A549 (cell line): Measurements from ENCODE around the gene MRAS. TPM values are rescaled to one million over a fixed set of nuclear protein-coding genes. Genes with fewer than 3 reads are reported as not detected.

Experiments used
- ATAC-seq, 2 experiments: fragments of 200-7000 bp in 1 of 2; fragments of >200 bp in 1 of 2; cut with Nextera tagmentation in 1 of 2; cut with Tn5 transposase in 1 of 2; 3 replicates each; pipeline versions ENCODE4 v1.8.0 to v1.9.1; 2018 to 2020; ENCODE audit warnings: mild to moderate bottlenecking in 1 of 2, moderate library complexity in 1 of 2
- CTCF ChIA-PET: fragments of 300-600 bp; sonication (Branson Sonifier 250); formaldehyde crosslinking; extraction: SDS; loops from one replicate; lab custom pipeline; 2021; ENCODE audit warnings: antibody characterized with exemption, inconsistent platforms; lab: Yijun Ruan, JAX
- POLR2A ChIA-PET: fragments of 350-600 bp; formaldehyde crosslinking; extraction: SDS; loops from one replicate; lab custom pipeline; 2021; ENCODE audit warnings: antibody characterized with exemption, inconsistent platforms; lab: Yijun Ruan, JAX
- DNase-seq, 2 experiments: peaks; one replicate each; pipeline versions ENCODE4 v3.0.0 to v3.0.0-alpha.2; 2011 to 2016; ENCODE audit warnings: low read depth in 1 of 2, low spot score in 1 of 2
- FAIRE-seq: peaks from 2 replicates; lab custom pipeline; 2011; peaks lifted over from hg19 to GRCh38; lab: Jason Lieb, UNC
- H3K27ac ChIP-seq, 2 experiments: fragments of >200 bp; sonication (Bioruptor Twin); formaldehyde crosslinking; 3 replicates each; pipeline ENCODE4 v1.5.1; 2016 to 2017
- H3K4me1 ChIP-seq: fragments of >200 bp; sonication (Bioruptor Twin); formaldehyde crosslinking; 3 replicates; pipeline ENCODE4 v1.6.1; 2016
- H3K4me2 ChIP-seq: fragments of >200 bp; sonication (Bioruptor Twin); formaldehyde crosslinking; 3 replicates; pipeline ENCODE4 v1.6.1; 2016
- H3K4me3 ChIP-seq: fragments of >200 bp; sonication (Bioruptor Twin); formaldehyde crosslinking; 3 replicates; pipeline ENCODE4 v1.5.1; 2016
- H3K9me3 ChIP-seq: fragments of >200 bp; sonication (Bioruptor Twin); formaldehyde crosslinking; 3 replicates; pipeline ENCODE4 v1.6.1; 2016
- CBX2 ChIP-seq: fragments of 200-600 bp; sonication (generic); IDR thresholded peaks from 2 replicates; pipeline ENCODE4 v1.6.1; 2016; ENCODE audit warnings: low read depth, mild to moderate bottlenecking, borderline replicate concordance
- CBX8 ChIP-seq: fragments of 200-600 bp; sonication (generic); IDR thresholded peaks from 2 replicates; pipeline ENCODE4 v1.6.1; 2016
- EP300 ChIP-seq, 2 experiments: fragments of >200 bp; sonication (Bioruptor Twin); formaldehyde crosslinking; IDR thresholded peaks; 2 replicates in 1 of 2; 3 replicates in 1 of 2; pipeline ENCODE4 v1.6.1; 2016 to 2017
- FOSL2 ChIP-seq, 2 experiments: fragments of 450-650 bp in 1 of 2; fragments of >200 bp in 1 of 2; sonication (Bioruptor Twin) in 1 of 2; formaldehyde crosslinking; IDR thresholded peaks; 2 replicates each; pipeline versions ENCODE4 v1.5.0 to v1.6.1; 2016 to 2020; ENCODE audit warnings: mild to moderate bottlenecking in 1 of 2, moderate library complexity in 1 of 2
- FOXS1 ChIP-seq: fragments of 250-450 bp; sonication (Bioruptor Pico); IDR thresholded peaks from 2 replicates; pipeline ENCODE4 v1.5.0; 2020; ENCODE audit warnings: mild to moderate bottlenecking, moderate library complexity
- HOXB13 ChIP-seq: fragments of 250-450 bp; sonication (Bioruptor Pico); IDR thresholded peaks from 2 replicates; pipeline ENCODE4 v1.5.0; 2020; ENCODE audit warnings: low read depth, mild to moderate bottlenecking, moderate library complexity
- NR3C1 ChIP-seq: fragments of >200 bp; sonication (Bioruptor Twin); formaldehyde crosslinking; IDR thresholded peaks from 3 replicates; pipeline ENCODE4 v1.6.1; 2017
- POLR2A ChIP-seq: IDR thresholded peaks from 2 replicates; pipeline ENCODE4 v1.6.1; 2012; ENCODE audit warnings: mild to moderate bottlenecking, low read length
- TP53 ChIP-seq: fragments of 250-450 bp; sonication (Bioruptor Pico); IDR thresholded peaks from 2 replicates; pipeline ENCODE4 v1.5.0; 2021; ENCODE audit warnings: mild to moderate bottlenecking, moderate library complexity
- ZFP36 ChIP-seq: fragments of 450-650 bp; IDR thresholded peaks from 2 replicates; pipeline ENCODE4 v1.6.1; 2014; ENCODE audit warnings: borderline replicate concordance; ENCODE audit not compliant: partially characterized antibody
- WGBS: methylation state at CpG from one replicate; pipeline ENCODE4 v1.1.6; 2017; ENCODE audit errors: missing lambda C conversion rate; 5-methylcytosine and 5-hydroxymethylcytosine counted together
- polyA plus RNA-seq, 4 experiments: library from polyadenylated mRNA; depleted of rRNA in 3 of 4; stranded (reverse); fragments of >200 nt; fragmentation: RNase III in 1 of 4; extraction: RNeasy Plus Mini Kit Qiagen cat#74134 plus additional on column Dnase treatment in 1 of 4; gene quantifications; 2 replicates in 3 of 4; 3 replicates in 1 of 4; pipeline ENCODE4 v1.2.3, GENCODE V29; 2011 to 2017
- TF ChIP-seq, protein P1 (sequence below): IDR thresholded peaks from 2 replicates; pipeline ENCODE4 v1.6.1; 2012
- TF ChIP-seq, protein P2 (sequence below): fragments of 250-450 bp; sonication (Bioruptor Pico); IDR thresholded peaks from 2 replicates; pipeline ENCODE4 v1.5.0; 2021; ENCODE audit warnings: mild to moderate bottlenecking, moderate library complexity, borderline replicate concordance
- TF ChIP-seq, protein P3 (sequence below): IDR thresholded peaks from 2 replicates; pipeline ENCODE4 v1.6.1; 2012
- TF ChIP-seq, protein P4 (sequence below): fragments of >200 bp; sonication (Bioruptor Twin); formaldehyde crosslinking; IDR thresholded peaks from 3 replicates; pipeline ENCODE4 v1.5.1; 2016
- TF ChIP-seq, protein P5 (sequence below): IDR thresholded peaks from 2 replicates; pipeline ENCODE4 v1.6.1; 2012; ENCODE audit warnings: low read depth, borderline replicate concordance
- TF ChIP-seq, protein P6 (sequence below): fragments of 450-650 bp; IDR thresholded peaks from 2 replicates; pipeline ENCODE4 v1.6.1; 2014; ENCODE audit warnings: antibody characterized with exemption

Gene MRAS
- polyA plus RNA-seq, 2 of the 4 experiments (the other 2 are of a cell fraction): 11.2 to 15.0 TPM

DNA sequence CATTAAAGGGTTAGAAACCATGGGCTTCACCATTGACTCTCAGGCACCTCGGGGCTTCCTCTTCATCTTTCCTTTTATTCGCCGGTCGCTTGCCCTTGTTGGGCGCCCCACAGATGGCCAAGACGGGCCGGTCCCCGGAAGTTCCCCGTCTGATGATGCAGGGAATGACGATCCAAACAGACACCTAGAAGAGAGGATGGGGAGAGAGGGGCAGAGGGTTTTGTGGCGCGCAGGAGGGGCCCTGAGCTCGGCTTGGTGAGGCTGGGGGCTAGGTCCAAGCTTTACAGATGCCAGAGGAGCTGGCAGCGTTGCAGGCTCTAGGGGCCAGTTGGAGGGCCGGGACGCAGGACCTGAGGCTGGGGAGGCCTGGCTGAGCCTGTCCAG is 85.5 kb downstream of the MRAS start:
- Histone ChIP-seq H3K4me1 (peaks cover 7% of the 10 kb centered on the region; the same call in 1 of the 3 replicates), H3K4me2 (peak overlapping the region; percentile 97), H3K4me3 (peak overlapping the region; percentile 56; the same call in 2 of the 3 replicates)
- 85% methylated on average over 16 of the region's 16 CpGs for WGBS
- ATAC-seq (no peak), DNase-seq (no peak)
- CTCF ChIA-PET: interaction anchor here (0.8 to 1.7 kb wide), 5 partner anchors 8 to 481 kb away, joined by 3 to 4 read pairs (median 3); no protein-coding TSS in a partner anchor
- TF ChIP-seq NR3C1 (no peak), EP300 (IDR thresholded peaks at IDR 0.05) (no peak), HOXB13 (no peak), ZFP36 (no peak), TP53 (CRISPR knock-in tag) (no peak), CBX8 (no peak), CBX2 (no peak)
- TF ChIP-seq, protein P1, sequence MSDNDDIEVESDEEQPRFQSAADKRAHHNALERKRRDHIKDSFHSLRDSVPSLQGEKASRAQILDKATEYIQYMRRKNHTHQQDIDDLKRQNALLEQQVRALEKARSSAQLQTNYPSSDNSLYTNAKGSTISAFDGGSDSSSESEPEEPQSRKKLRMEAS: no peak
- TF ChIP-seq, protein P2, sequence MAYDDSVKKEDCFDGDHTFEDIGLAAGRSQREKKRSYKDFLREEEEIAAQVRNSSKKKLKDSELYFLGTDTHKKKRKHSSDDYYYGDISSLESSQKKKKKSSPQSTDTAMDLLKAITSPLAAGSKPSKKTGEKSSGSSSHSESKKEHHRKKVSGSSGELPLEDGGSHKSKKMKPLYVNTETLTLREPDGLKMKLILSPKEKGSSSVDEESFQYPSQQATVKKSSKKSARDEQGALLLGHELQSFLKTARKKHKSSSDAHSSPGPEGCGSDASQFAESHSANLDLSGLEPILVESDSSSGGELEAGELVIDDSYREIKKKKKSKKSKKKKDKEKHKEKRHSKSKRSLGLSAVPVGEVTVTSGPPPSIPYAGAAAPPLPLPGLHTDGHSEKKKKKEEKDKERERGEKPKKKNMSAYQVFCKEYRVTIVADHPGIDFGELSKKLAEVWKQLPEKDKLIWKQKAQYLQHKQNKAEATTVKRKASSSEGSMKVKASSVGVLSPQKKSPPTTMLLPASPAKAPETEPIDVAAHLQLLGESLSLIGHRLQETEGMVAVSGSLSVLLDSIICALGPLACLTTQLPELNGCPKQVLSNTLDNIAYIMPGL (CRISPR knock-in tag): no peak
- TF ChIP-seq, protein P3, sequence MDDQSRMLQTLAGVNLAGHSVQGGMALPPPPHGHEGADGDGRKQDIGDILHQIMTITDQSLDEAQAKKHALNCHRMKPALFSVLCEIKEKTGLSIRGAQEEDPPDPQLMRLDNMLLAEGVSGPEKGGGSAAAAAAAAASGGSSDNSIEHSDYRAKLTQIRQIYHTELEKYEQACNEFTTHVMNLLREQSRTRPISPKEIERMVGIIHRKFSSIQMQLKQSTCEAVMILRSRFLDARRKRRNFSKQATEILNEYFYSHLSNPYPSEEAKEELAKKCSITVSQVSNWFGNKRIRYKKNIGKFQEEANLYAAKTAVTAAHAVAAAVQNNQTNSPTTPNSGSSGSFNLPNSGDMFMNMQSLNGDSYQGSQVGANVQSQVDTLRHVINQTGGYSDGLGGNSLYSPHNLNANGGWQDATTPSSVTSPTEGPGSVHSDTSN: no peak
- TF ChIP-seq, protein P4, sequence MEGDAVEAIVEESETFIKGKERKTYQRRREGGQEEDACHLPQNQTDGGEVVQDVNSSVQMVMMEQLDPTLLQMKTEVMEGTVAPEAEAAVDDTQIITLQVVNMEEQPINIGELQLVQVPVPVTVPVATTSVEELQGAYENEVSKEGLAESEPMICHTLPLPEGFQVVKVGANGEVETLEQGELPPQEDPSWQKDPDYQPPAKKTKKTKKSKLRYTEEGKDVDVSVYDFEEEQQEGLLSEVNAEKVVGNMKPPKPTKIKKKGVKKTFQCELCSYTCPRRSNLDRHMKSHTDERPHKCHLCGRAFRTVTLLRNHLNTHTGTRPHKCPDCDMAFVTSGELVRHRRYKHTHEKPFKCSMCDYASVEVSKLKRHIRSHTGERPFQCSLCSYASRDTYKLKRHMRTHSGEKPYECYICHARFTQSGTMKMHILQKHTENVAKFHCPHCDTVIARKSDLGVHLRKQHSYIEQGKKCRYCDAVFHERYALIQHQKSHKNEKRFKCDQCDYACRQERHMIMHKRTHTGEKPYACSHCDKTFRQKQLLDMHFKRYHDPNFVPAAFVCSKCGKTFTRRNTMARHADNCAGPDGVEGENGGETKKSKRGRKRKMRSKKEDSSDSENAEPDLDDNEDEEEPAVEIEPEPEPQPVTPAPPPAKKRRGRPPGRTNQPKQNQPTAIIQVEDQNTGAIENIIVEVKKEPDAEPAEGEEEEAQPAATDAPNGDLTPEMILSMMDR: no peak
- TF ChIP-seq, all 56 proteins: peak for 0
- POLR2A ChIA-PET: interaction anchor here (1.1 to 1.7 kb wide), 2 partner anchors 9 to 16 kb away, joined by 4 to 5 read pairs; no protein-coding TSS in a partner anchor
- Histone ChIP-seq H3K9me3 (peaks cover 4% of the 10 kb centered on the region; the same call in 1 of the 3 replicates), H3K27ac (peak overlapping the region; percentile 70 to 85; a peak in 4 of 6 replicates)
- FAIRE-seq: no peak

DNA sequence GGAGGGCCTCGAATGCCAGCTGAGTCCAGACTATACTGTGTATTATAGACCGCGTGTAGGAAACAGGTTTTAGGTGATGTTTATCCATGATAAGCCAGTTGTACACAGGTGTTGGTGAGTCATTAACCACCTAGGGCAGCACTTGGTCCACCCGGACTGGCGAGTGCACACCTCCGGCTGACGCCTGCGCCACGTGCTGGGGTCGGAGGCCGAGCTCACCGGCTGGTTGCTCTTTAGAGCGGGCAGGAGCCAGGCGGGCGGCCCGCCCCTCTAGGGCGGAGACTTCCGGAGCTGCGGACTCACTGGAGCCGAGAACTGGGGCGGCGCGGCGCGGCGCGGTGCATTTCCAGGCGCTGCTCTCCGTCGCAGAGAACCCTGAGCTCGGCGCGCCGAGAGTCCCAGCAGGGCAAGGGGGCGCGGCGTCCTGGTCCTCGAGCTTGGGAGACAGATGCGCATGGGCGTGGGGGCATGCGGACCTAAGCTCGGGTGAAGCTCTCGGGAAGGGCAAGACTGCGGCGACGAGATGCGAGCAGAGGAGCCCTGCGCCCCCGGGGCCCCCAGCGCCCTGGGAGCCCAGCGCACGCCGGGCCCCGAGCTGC is 86.0 kb downstream of the MRAS start, which contains the start of gene ESYT3:
Gene ESYT3 (plus strand): TSS at position 341 of the 599 bp plus-strand sequence. CDS start 183 bp downstream, at position 524.
- Histone ChIP-seq H3K4me3 (peak within 1 kb of the TSS; percentile 56), H3K4me1 (peaks cover 7% of the 10 kb centered on the region; the same call in 1 of the 3 replicates), H3K4me2 (peak within 1 kb of the TSS; percentile 97), H3K9me3 (peaks cover 4% of the 10 kb centered on the region; the same call in 1 of the 3 replicates), H3K27ac (peak within 1 kb of the TSS; percentile 70 to 85; a peak in 5 of 6 replicates)
- ATAC-seq: peak; percentile 92 to 97
- CTCF ChIA-PET: interaction anchor here (0.7 to 1.7 kb wide), 9 partner anchors 9 to 490 kb away, joined by 3 to 5 read pairs (median 3); no protein-coding TSS in a partner anchor
- DNase-seq: peak; percentile 58 to 63
- TF ChIP-seq, protein P5, sequence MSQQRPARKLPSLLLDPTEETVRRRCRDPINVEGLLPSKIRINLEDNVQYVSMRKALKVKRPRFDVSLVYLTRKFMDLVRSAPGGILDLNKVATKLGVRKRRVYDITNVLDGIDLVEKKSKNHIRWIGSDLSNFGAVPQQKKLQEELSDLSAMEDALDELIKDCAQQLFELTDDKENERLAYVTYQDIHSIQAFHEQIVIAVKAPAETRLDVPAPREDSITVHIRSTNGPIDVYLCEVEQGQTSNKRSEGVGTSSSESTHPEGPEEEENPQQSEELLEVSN: peak; percentile 90
- TF ChIP-seq FOSL2 (IDR thresholded peaks at IDR 0.05): no peak
- no peak for TF ChIP-seq FOSL2 (CRISPR knock-in tag; IDR thresholded peaks at IDR 0.05)
- TF ChIP-seq, protein P6, sequence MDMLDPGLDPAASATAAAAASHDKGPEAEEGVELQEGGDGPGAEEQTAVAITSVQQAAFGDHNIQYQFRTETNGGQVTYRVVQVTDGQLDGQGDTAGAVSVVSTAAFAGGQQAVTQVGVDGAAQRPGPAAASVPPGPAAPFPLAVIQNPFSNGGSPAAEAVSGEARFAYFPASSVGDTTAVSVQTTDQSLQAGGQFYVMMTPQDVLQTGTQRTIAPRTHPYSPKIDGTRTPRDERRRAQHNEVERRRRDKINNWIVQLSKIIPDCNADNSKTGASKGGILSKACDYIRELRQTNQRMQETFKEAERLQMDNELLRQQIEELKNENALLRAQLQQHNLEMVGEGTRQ: peak; percentile 49; the same call in 1 of the 2 replicates
- TF ChIP-seq FOXS1 (CRISPR knock-in tag): no peak
- TF ChIP-seq POLR2A: peak; percentile 42
- TF ChIP-seq, protein P1: peak; percentile 94
- no peak for FAIRE-seq
- POLR2A ChIA-PET: interaction anchor here (1.1 to 1.7 kb wide), 3 partner anchors 9 to 160 kb away, joined by 3 to 5 read pairs (median 4); partner anchors contain the start of gene CEP70
- 36% methylated on average over 9 of the region's 54 CpGs for WGBS
